Measurements from ENCODE around the gene CDC45.

Gene CDC45

DNA sequence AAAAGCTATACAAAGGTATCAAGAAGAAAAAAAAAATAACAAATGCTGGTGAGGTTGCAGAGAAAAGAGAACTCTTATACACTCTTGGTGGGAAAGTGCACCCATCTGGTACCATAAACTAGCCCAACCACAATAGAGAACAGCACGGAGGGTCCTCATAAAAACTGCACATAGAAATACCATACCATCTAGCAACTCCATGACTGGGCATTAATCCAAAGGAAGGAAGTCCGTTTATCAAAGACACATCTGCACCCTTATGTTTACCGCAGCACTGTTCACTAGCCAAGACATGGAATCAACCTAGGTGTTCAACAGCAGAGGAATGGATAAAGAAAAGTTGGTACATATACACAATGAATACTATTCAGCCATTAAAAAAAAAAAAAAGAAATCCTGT is 55.3 kb downstream of the CDC45 start:
- TF ChIP-seq, protein P1, sequence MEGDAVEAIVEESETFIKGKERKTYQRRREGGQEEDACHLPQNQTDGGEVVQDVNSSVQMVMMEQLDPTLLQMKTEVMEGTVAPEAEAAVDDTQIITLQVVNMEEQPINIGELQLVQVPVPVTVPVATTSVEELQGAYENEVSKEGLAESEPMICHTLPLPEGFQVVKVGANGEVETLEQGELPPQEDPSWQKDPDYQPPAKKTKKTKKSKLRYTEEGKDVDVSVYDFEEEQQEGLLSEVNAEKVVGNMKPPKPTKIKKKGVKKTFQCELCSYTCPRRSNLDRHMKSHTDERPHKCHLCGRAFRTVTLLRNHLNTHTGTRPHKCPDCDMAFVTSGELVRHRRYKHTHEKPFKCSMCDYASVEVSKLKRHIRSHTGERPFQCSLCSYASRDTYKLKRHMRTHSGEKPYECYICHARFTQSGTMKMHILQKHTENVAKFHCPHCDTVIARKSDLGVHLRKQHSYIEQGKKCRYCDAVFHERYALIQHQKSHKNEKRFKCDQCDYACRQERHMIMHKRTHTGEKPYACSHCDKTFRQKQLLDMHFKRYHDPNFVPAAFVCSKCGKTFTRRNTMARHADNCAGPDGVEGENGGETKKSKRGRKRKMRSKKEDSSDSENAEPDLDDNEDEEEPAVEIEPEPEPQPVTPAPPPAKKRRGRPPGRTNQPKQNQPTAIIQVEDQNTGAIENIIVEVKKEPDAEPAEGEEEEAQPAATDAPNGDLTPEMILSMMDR (IDR thresholded peaks at IDR 0.05; ENCODE audit: low read depth, low read length): no peak
- no peak for DNase-seq (ENCODE audit: low read depth in 2 of 2)
- no peak overlapping the region for H3K4me3 ChIP-seq (replicated peaks in 1 of 2; ENCODE audit: low read depth in 2 of 2, low read length in 2 of 2)

DNA sequence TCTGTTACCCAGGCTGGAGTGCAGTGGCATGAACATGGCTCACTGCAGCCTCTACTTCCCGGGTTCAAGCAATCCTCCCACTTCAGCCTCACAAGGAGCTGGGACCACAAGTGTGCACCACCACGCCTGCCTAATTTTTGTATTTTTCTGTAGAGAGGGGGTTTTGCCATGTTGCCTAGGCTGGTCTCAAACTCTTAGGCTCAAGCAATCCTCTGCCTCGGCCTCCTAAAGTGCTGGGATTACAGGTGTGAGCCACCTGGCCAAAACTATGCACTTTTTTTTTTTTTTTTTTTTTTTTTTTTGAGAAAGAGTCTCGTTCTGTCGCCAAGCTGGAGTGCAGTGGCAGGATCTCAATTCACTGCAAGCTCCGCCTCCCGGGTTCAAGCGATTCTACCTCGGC is 56.8 kb downstream of the CDC45 start:
- DNase-seq (ENCODE audit: low read depth in 2 of 2): no peak
- TF ChIP-seq, protein P1 (IDR thresholded peaks at IDR 0.05; ENCODE audit: low read depth, low read length): no peak
- H3K4me3 ChIP-seq (replicated peaks in 1 of 2; ENCODE audit: low read depth in 2 of 2, low read length in 2 of 2): no peak overlapping the region

DNA sequence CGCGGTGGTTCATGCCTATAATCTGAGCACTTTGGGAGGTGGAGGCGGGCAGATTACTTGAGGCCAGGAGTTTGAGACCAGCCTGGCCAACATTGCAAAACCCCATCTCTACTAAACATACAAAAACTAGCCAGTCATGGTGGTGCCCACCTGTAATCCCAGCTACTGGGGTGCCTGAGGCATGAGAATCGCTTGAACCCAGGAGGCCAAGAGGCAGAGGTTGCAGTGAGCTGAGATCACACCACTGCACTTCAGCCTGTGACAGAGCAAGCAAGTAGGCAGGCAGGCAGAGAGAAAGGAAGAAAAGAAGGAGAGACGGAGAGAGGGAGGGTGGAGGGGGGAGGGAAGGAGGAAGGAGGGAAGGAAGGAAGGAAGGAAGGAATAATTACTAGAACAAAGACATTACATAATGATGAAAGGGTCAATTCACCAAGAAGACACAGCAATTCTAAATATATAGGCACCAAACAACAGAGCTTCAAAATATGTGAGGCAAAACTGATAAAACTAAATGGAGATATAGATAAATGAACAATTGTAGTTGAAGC is 58.3 kb downstream of the CDC45 start:
- no peak overlapping the region for H3K4me3 ChIP-seq (replicated peaks in 1 of 2; ENCODE audit: low read depth in 2 of 2, low read length in 2 of 2)
- DNase-seq (ENCODE audit: low read depth in 2 of 2): no peak
- TF ChIP-seq, protein P1 (IDR thresholded peaks at IDR 0.05; ENCODE audit: low read depth, low read length): no peak

DNA sequence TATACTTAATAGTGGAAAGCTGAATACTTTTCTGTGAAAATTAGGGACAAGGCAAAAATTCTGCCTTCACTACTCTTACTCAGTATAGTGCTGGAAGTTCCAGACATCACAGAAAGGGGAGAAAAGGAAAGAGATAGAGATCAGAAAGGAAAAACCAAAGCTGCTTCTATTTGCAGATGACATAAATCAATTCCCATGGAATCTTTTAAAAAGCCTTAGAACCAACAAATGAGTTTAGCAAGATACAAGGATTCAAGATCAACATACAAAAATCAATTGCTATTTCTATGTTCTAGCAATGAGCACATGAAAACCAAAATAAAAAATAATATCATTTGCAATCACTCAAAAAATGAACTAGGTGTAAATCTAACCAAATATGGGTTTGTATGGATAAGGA is 60.7 kb downstream of the CDC45 start:
- TF ChIP-seq, protein P1 (IDR thresholded peaks at IDR 0.05; ENCODE audit: low read depth, low read length): no peak
- no peak for DNase-seq (ENCODE audit: low read depth in 2 of 2)
- H3K4me3 ChIP-seq (replicated peaks in 1 of 2; ENCODE audit: low read depth in 2 of 2, low read length in 2 of 2): no peak overlapping the region

DNA sequence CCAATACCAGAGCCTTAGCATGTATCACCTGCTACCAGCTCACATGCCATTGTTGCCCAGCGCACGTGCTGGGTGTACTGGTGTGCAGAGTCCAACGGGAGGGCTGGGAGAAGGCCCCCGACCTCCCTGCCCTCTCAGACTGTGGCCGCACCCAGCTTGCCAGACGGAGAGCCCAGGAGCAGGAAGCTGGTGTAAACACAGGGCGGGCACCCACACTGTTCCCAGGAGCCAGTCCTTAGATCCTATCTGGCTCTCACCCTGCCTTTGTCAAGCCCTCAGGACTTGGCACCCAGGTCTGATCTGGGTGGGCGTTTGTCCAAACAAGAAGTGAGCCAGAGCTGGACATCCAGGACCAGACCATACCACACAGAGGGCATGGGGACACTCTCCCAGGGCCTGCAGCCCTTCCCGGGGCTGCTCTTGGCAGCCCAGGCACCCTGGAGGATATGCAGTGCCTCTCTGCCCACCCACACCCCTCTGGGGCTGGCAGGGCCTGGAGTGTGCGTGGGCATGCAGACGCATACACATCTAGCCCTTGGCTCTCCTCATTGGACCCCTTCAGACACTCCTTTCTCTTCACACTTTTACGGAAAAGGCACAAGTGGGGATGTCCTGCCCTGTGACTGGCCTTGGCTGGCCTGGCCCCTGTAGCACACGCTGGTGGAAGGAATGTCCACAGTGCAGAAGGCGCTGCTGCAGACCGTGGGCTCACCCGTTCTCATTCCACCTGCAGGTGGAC is 64.4 kb downstream of the CDC45 start:
- no peak overlapping the region for H3K4me3 ChIP-seq (replicated peaks in 1 of 2; ENCODE audit: low read depth in 2 of 2, low read length in 2 of 2)
- TF ChIP-seq, protein P1 (IDR thresholded peaks at IDR 0.05; ENCODE audit: low read depth, low read length): no peak
- DNase-seq (ENCODE audit: low read depth in 2 of 2): no peak

DNA sequence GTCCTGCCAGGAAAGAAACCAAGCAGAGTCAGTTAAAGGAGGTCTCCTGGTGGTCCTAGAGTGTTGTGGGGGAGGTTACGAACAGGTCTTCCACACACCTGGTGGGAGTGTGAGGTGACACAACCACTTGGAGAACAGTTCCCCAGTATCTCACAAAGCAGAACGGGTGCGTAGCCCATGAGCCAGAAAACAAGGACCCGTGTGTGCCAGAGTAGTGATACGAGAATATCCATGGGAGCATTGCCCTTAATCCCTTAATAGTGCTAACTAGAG is 66.2 kb downstream of the CDC45 start:
- no peak overlapping the region for H3K4me3 ChIP-seq (replicated peaks in 1 of 2; ENCODE audit: low read depth in 2 of 2, low read length in 2 of 2)
- no peak for DNase-seq (ENCODE audit: low read depth in 2 of 2)
- TF ChIP-seq, protein P1 (IDR thresholded peaks at IDR 0.05; ENCODE audit: low read depth, low read length): no peak

DNA sequence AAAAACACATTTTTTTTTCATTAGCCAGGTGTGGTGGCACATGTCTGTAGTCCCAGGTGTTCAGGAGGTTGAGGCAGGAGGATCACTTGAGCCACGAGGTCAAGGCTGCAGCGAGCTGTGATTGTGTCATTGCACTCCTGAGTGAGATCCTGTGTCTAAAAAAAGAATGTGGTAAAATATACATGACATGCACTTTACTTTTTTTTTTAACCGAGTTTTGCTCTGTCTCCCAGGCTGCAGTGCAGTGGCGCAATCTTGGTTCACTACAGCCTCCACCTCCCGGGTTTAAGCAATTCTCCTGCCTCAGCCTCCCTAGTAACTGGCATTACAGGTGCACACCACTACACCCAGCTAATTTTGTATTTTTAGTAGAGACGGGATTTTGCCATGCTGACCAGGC is 67.0 kb downstream of the CDC45 start:
- H3K4me3 ChIP-seq (replicated peaks in 1 of 2; ENCODE audit: low read depth in 2 of 2, low read length in 2 of 2): no peak overlapping the region
- no peak for DNase-seq (ENCODE audit: low read depth in 2 of 2)
- TF ChIP-seq, protein P1 (IDR thresholded peaks at IDR 0.05; ENCODE audit: low read depth, low read length): no peak
